Activated CD4-positive, alpha-beta T cell treated with anti-CD3 and anti-CD28 coated beads for 1 hour (primary cell): ENCODE measurements around the gene ABHD12.
"Not testable (repeated sequence)": the region's sequence is repeated elsewhere in the genome, so short reads cannot be mapped to it uniquely, and the experiment has no call there.

Source experiments
- DNase-seq: peaks from one replicate; pipeline ENCODE4 v3.0.0-alpha.2; 2020

ABHD12 gene

GRCh38 chr20:25390538-25391528 is at the start of gene ABHD12:
Gene ABHD12 (minus strand): TSS chr20:25390835. CDS start chr20:25390703, 132 bp downstream.
- peak; percentile 89 for DNase-seq

GRCh38 chr20:25439328-25439727 is 48.7 kb upstream of the ABHD12 start:
- no peak for DNase-seq

GRCh38 chr20:25437153-25437581 is 46.5 kb upstream of the ABHD12 start:
- DNase-seq = no peak

- DNase-seq = no peak
Observed at GRCh38 chr20:25424536-25424935, 33.9 kb upstream of the ABHD12 start.

- DNase-seq = no peak
Observed at GRCh38 chr20:25422032-25422431, 31.4 kb upstream of the ABHD12 start.

- DNase-seq = no peak
Observed at GRCh38 chr20:25421102-25421501, 30.5 kb upstream of the ABHD12 start.

- DNase-seq = no peak
Observed at GRCh38 chr20:25418776-25419175, 28.1 kb upstream of the ABHD12 start.

- no peak for DNase-seq
Observed at GRCh38 chr20:25408890-25409289, 18.3 kb upstream of the ABHD12 start.

GRCh38 chr20:25408170-25408547 is 17.5 kb upstream of the ABHD12 start:
- no peak for DNase-seq

GRCh38 chr20:25407311-25408169 is 16.9 kb upstream of the ABHD12 start, which contains the start of gene GINS1:
Gene GINS1 (plus strand): TSS chr20:25407673. CDS start chr20:25407821, 148 bp downstream.
- peak; percentile 61 for DNase-seq

- DNase-seq = no peak
Observed at GRCh38 chr20:25402583-25402982, 11.9 kb upstream of the ABHD12 start.

- DNase-seq = not testable (repeated sequence)
Observed at GRCh38 chr20:25400291-25400732, 9.7 kb upstream of the ABHD12 start.

- no peak for DNase-seq
Observed at GRCh38 chr20:25399037-25399430, 8.4 kb upstream of the ABHD12 start.

- no peak for DNase-seq
Observed at GRCh38 chr20:25398376-25399036, 7.9 kb upstream of the ABHD12 start.

- DNase-seq = no peak
Observed at GRCh38 chr20:25397821-25398220, 7.2 kb upstream of the ABHD12 start.

GRCh38 chr20:25397096-25397495 is 6.5 kb upstream of the ABHD12 start:
- DNase-seq = no peak

GRCh38 chr20:25394996-25395395 is 4.4 kb upstream of the ABHD12 start:
- no peak for DNase-seq

- no peak for DNase-seq
Observed at GRCh38 chr20:25394276-25394675, 3.6 kb upstream of the ABHD12 start.

GRCh38 chr20:25389858-25390537 is 637 bp downstream of the ABHD12 start:
- no peak for DNase-seq

- no peak for DNase-seq
Observed at GRCh38 chr20:25389401-25389857, 1.2 kb downstream of the ABHD12 start.

- DNase-seq = no peak
Observed at GRCh38 chr20:25382704-25383370, 7.8 kb downstream of the ABHD12 start.
